H1 (cell line): ENCODE data around the gene MR1. TPM values are rescaled to one million over a fixed set of nuclear protein-coding genes. Genes with fewer than 3 reads are reported as not detected.

Experiments used
- CTCF ChIA-PET: fragments of 300-600 bp; sonication (Branson Sonifier 250); formaldehyde crosslinking; loops from one replicate; lab custom pipeline; 2021; ENCODE audit not compliant: partially characterized antibody; lab: Charles Lee
- POLR2A ChIA-PET: fragments of 300-600 bp; sonication (Branson Sonifier 250); formaldehyde crosslinking; loops from one replicate; lab custom pipeline; 2021; ENCODE audit warnings: inconsistent platforms; ENCODE audit not compliant: partially characterized antibody; lab: Charles Lee
- DNase-seq, 2 experiments: peaks; one replicate each; pipeline versions ENCODE4 v3.0.0 to v3.0.0-alpha.2; 2010 to 2022; ENCODE audit warnings: low spot score in 2 of 2, low read depth in 1 of 2, mixed read lengths in 1 of 2
- FAIRE-seq: peaks from 2 replicates; lab custom pipeline; 2011; peaks lifted over from hg19 to GRCh38; lab: Jason Lieb, UNC
- H2AFZ ChIP-seq: 2 replicates; pipeline ENCODE4 v1.8.1; 2012; ENCODE audit warnings: low read length, inconsistent platforms
- H2AK5ac ChIP-seq: 2 replicates; pipeline ENCODE4 v1.6.1; 2013; ENCODE audit warnings: low read depth, low read length
- H2BK120ac ChIP-seq: replicated peaks from 2 replicates; pipeline ENCODE3; 2013; ENCODE audit warnings: low read depth, low read length, inconsistent platforms
- H2BK12ac ChIP-seq: 2 replicates; pipeline ENCODE4 v1.6.1; 2013; ENCODE audit warnings: low read depth, low read length
- H2BK15ac ChIP-seq: 2 replicates; pipeline ENCODE4 v1.6.1; 2013; ENCODE audit warnings: low read length
- H2BK20ac ChIP-seq: 2 replicates; pipeline ENCODE4 v1.6.1; 2013; ENCODE audit warnings: low read length
- H2BK5ac ChIP-seq: 2 replicates; pipeline ENCODE4 v1.6.1; 2013; ENCODE audit warnings: low read depth, low read length
- H3K14ac ChIP-seq: 2 replicates; pipeline ENCODE4 v1.6.1; 2013; ENCODE audit warnings: inconsistent platforms; ENCODE audit not compliant: insufficient read length
- H3K18ac ChIP-seq: 2 replicates; pipeline ENCODE4 v1.6.1; 2013; ENCODE audit warnings: low read length; ENCODE audit errors: extremely low read depth
- H3K23ac ChIP-seq: 2 replicates; pipeline ENCODE4 v1.6.1; 2013; ENCODE audit warnings: inconsistent platforms; ENCODE audit not compliant: insufficient read length
- H3K23me2 ChIP-seq: 2 replicates; pipeline ENCODE4 v1.6.1; 2013; ENCODE audit warnings: low read depth, low read length
- H3K27ac ChIP-seq: 2 replicates; pipeline ENCODE4 v1.6.1; 2011; ENCODE audit warnings: low read depth, low read length, inconsistent platforms
- H3K27me3 ChIP-seq, 4 experiments: replicated peaks in 1 of 4; 1 replicate in 1 of 4; 2 replicates in 3 of 4; pipeline versions ENCODE4 v1.6.1 to v1.8.1; 2011 to 2013; ENCODE audit warnings: low read length in 3 of 4, mild to moderate bottlenecking in 3 of 4, inconsistent platforms in 2 of 4, mixed read lengths in 2 of 4, moderate library complexity in 1 of 4; ENCODE audit not compliant: control insufficient read depth in 3 of 4, insufficient read depth in 3 of 4; ENCODE audit errors: extremely low read depth in 1 of 4
- H3K36me3 ChIP-seq, 4 experiments: 2 replicates each; pipeline versions ENCODE4 v1.6.1 to v1.8.1; 2011 to 2013; ENCODE audit warnings: mild to moderate bottlenecking in 4 of 4, low read length in 3 of 4, moderate library complexity in 2 of 4, control low read depth in 1 of 4, inconsistent platforms in 1 of 4; ENCODE audit not compliant: insufficient read depth in 4 of 4, control insufficient read depth in 2 of 4
- H3K4ac ChIP-seq: replicated peaks from 2 replicates; pipeline ENCODE3; 2013; ENCODE audit warnings: low read length, low read depth, mixed read lengths, inconsistent platforms; ENCODE audit not compliant: insufficient read length
- H3K4me1 ChIP-seq, 4 experiments: replicated peaks in 1 of 4; 1 replicate in 1 of 4; 2 replicates in 3 of 4; pipeline versions ENCODE4 v1.6.1 to v1.8.1; 2011 to 2013; ENCODE audit warnings: low read length in 3 of 4, inconsistent platforms in 2 of 4, mixed read lengths in 1 of 4; ENCODE audit not compliant: insufficient read depth in 4 of 4, control insufficient read depth in 3 of 4
- H3K4me2 ChIP-seq, 2 experiments: 2 replicates each; pipeline versions ENCODE4 v1.6.1 to v1.8.1; 2011 to 2013; ENCODE audit warnings: low read depth in 2 of 2, low read length in 2 of 2, control low read depth in 1 of 2, inconsistent platforms in 1 of 2, mild to moderate bottlenecking in 1 of 2; ENCODE audit not compliant: insufficient read depth in 1 of 2
- H3K4me3 ChIP-seq, 4 experiments: fragments of 200-600, 300-600 bp in 1 of 4; sonication (generic), shearing (Covaris generic), sonication (Bioruptor Twin) in 1 of 4; 2 replicates each; pipeline versions ENCODE4 v1.5.1 to v1.8.1; 2011 to 2016; ENCODE audit warnings: low read length in 4 of 4, low read depth in 3 of 4, control low read depth in 2 of 4, inconsistent platforms in 2 of 4, mild to moderate bottlenecking in 2 of 4, mixed read lengths in 1 of 4, moderate library complexity in 1 of 4; ENCODE audit not compliant: insufficient read depth in 2 of 4; ENCODE audit errors: extremely low read depth in 1 of 4
- H3K56ac ChIP-seq: replicated peaks from 2 replicates; pipeline ENCODE3; 2013; ENCODE audit warnings: low read depth, mild to moderate bottlenecking, mixed read lengths, low read length, inconsistent platforms; ENCODE audit not compliant: insufficient read length
- H3K79me1 ChIP-seq: 2 replicates; pipeline ENCODE4 v1.6.1; 2013; ENCODE audit warnings: low read depth, low read length, control low read depth
- H3K79me2 ChIP-seq, 2 experiments: 2 replicates each; pipeline versions ENCODE4 v1.6.1 to v1.8.1; 2012 to 2013; ENCODE audit warnings: low read length in 2 of 2, mild to moderate bottlenecking in 2 of 2, inconsistent platforms in 1 of 2; ENCODE audit not compliant: insufficient read depth in 2 of 2, control insufficient read depth in 1 of 2
- H3K9ac ChIP-seq, 4 experiments: replicated peaks in 1 of 4; 1 replicate in 1 of 4; 2 replicates in 3 of 4; pipeline versions ENCODE4 v1.6.1 to v1.8.1; 2011 to 2013; ENCODE audit warnings: low read depth in 3 of 4, low read length in 3 of 4, control low read depth in 2 of 4, mild to moderate bottlenecking in 2 of 4, moderate library complexity in 2 of 4, inconsistent platforms in 1 of 4; ENCODE audit errors: extremely low read depth in 1 of 4
- H3K9me3 ChIP-seq, 2 experiments: 2 replicates each; pipeline versions ENCODE4 v1.6.1 to v1.8.1; 2012 to 2013; ENCODE audit warnings: mild to moderate bottlenecking in 2 of 2, moderate library complexity in 2 of 2, control low read depth in 1 of 2, inconsistent platforms in 1 of 2, low read depth in 1 of 2, low read length in 1 of 2, mixed read lengths in 1 of 2; ENCODE audit not compliant: insufficient read depth in 2 of 2
- H4K20me1 ChIP-seq, 2 experiments: replicated peaks in 1 of 2; 2 replicates each; pipeline versions ENCODE3 to v1.8.1; 2011 to 2013; ENCODE audit warnings: inconsistent platforms in 2 of 2, low read length in 2 of 2, mild to moderate bottlenecking in 1 of 2; ENCODE audit not compliant: insufficient read depth in 2 of 2, control insufficient read depth in 1 of 2
- H4K5ac ChIP-seq: 2 replicates; pipeline ENCODE4 v1.6.1; 2013; ENCODE audit warnings: low read length, low read depth, mixed read lengths, inconsistent platforms; ENCODE audit not compliant: insufficient read length
- H4K8ac ChIP-seq: 2 replicates; pipeline ENCODE4 v1.8.0; 2013; ENCODE audit warnings: mild to moderate bottlenecking, moderate library complexity, low read length, inconsistent platforms; ENCODE audit not compliant: insufficient read depth; ENCODE audit errors: extremely low read depth
- H4K91ac ChIP-seq: replicated peaks from 2 replicates; pipeline ENCODE3; 2013; ENCODE audit warnings: low read length, mixed read lengths, inconsistent platforms; ENCODE audit not compliant: insufficient read length
- CREB1 ChIP-seq: IDR thresholded peaks from 2 replicates; pipeline ENCODE4 v1.6.1; 2012; ENCODE audit warnings: inconsistent platforms
- E2F6 ChIP-seq: IDR thresholded peaks from 2 replicates; pipeline ENCODE4 v1.6.1; 2012; ENCODE audit warnings: inconsistent platforms
- KDM4A ChIP-seq: IDR thresholded peaks from one replicate; pipeline ENCODE4 v1.7.1; 2012; ENCODE audit warnings: low read depth, mild to moderate bottlenecking, moderate library complexity, low read length, inconsistent platforms; ENCODE audit not compliant: severe bottlenecking
- NRF1 ChIP-seq: IDR thresholded peaks from 2 replicates; pipeline ENCODE4 v1.6.1; 2011; ENCODE audit warnings: mild to moderate bottlenecking, low read depth, low read length, improper control_type of control experiment
- POLR2A ChIP-seq, 2 experiments: IDR thresholded peaks; 1 replicate in 1 of 2; 2 replicates in 1 of 2; pipeline ENCODE4 v1.6.1; 2011; ENCODE audit warnings: low read depth in 2 of 2, low read length in 2 of 2, mild to moderate bottlenecking in 2 of 2; ENCODE audit errors: control extremely low read depth in 1 of 2
- RAD21 ChIP-seq, 2 experiments: IDR thresholded peaks in 1 of 2; conservative IDR thresholded peaks in 1 of 2; 2 replicates each; pipeline ENCODE4 v1.6.1; 2011; ENCODE audit warnings: low read depth in 2 of 2, low read length in 2 of 2, improper control_type of control experiment in 1 of 2, inconsistent platforms in 1 of 2, mild to moderate bottlenecking in 1 of 2, moderate library complexity in 1 of 2
- WGBS, 2 experiments: shearing (Covaris generic) in 1 of 2; methylation state at CpG; one replicate each; pipeline versions ENCODE4 v1.1.6 to v1.1.7; 2013 to 2015; ENCODE audit warnings: low lambda C conversion rate in 2 of 2, mixed read lengths in 2 of 2, inconsistent platforms in 1 of 2, low coverage in 1 of 2, missing lambda C conversion rate in 1 of 2; ENCODE audit not compliant: insufficient replicate concordance in 2 of 2, insufficient coverage in 1 of 2, insufficient read length in 1 of 2; ENCODE audit errors: extremely low coverage in 1 of 2, missing lambda C conversion rate in 1 of 2; 5-methylcytosine and 5-hydroxymethylcytosine counted together
- polyA plus RNA-seq, 7 experiments: library from polyadenylated mRNA; depleted of rRNA in 3 of 7; stranded (reverse) in 5 of 7; unstranded in 2 of 7; fragments of >200 nt in 5 of 7; fragments of 200-250 nt in 2 of 7; gene quantifications; 1 replicate in 5 of 7; 2 replicates in 1 of 7; 4 replicates in 1 of 7; pipeline versions ENCODE4 v1.2.1 to v1.2.3, GENCODE V29; 2011 to 2013; ENCODE audit warnings: missing spikeins in 2 of 7, mixed read lengths in 2 of 7
- total RNA-seq: library from RNA; stranded (reverse); fragmentation: NEBNext Ultra II Directional; extraction: Animal tissue kit (Norgen Biotek cat#: 25700); gene quantifications from 2 replicates; pipeline ENCODE4 v1.2.1, GENCODE V29; 2021

The MR1 gene
- total and polyA plus RNA-seq, 2 of the 8 experiments (the other 6 are each of a cell fraction or from before 2014, with no cell fraction given), result 0.09 TPM; not detected in 1

DNA sequence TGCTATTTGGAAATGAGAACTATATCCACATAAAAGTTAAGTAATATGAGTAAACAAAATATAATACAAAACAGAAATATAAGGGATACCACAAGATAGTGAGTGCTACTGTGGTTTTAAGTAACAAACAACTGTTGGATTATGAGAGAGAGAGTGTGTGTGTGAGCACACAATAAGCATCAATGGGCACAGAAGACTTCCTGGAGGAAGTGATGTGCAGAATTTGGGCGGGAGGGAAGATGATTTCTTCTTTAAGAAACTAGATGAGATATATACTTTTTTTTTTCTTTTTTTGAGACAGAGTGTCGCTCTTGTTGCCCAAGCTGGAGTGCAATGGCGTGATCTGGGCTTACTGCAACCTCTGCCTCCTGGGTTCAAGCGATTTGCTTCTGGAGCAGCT, 46.8 kb downstream of the MR1 start:
- no peak overlapping the region for H3K56ac ChIP-seq

More for the DNA sequence above, 46.8 kb downstream of the MR1 start:
- Histone ChIP-seq H3K4me2 (no peak overlapping the region), H3K27me3 (no peaks in the 10 kb centered on the region), H3K4me3 (no peak overlapping the region), H2BK120ac (no peak overlapping the region), H4K91ac (no peak overlapping the region), H2BK15ac (no peak overlapping the region), H3K9me3 (no peaks in the 10 kb centered on the region), H3K14ac (no peak overlapping the region), H4K5ac (no peak overlapping the region), H3K79me1 (no peaks in the 10 kb centered on the region), H3K4me1 (peaks cover 0 to 3% (median 0%) of the 10 kb centered on the region in 4 experiments; a peak in 1 of 7 replicates), H3K23ac (no peak overlapping the region), H3K79me2 (no peaks in the 10 kb centered on the region), H3K36me3 (no peaks in the 10 kb centered on the region), H4K20me1 (no peaks in the 10 kb centered on the region), H3K23me2 (no peaks in the 10 kb centered on the region), H2BK20ac (no peak overlapping the region), H3K4ac (no peak overlapping the region), H3K18ac (no peak overlapping the region), H3K27ac (no peak overlapping the region), H4K8ac (no peak overlapping the region), H3K9ac (no peak overlapping the region), H2BK5ac (no peak overlapping the region), H2AK5ac (no peak overlapping the region), H2BK12ac (no peak overlapping the region), H2AFZ (no peak overlapping the region)
- ChIA-PET POLR2A (interaction anchor here (1.2 to 1.5 kb wide), 3 partner anchors 9 to 25 kb away, joined by 4 read pairs; no protein-coding TSS in a partner anchor), CTCF (interaction anchor here (0.8 to 2.9 kb wide), 7 partner anchors 8 to 85 kb away, joined by 3 to 12 read pairs (median 4); no protein-coding TSS in a partner anchor)
- FAIRE-seq (no peak), DNase-seq (no peak)
- 96% methylated on average over 4 of the region's 4 CpGs; no CpG with 5 or more reads in 1 of the 2 experiments for WGBS, 2 experiments
- TF ChIP-seq NRF1 (no peak), CREB1 (no peak), E2F6 (no peak), KDM4A (no peak), RAD21 (IDR thresholded peaks at IDR 0.05 in 1 of 2, conservative IDR thresholded peaks at IDR 0.05 in 1 of 2; ENCODE audit: low read depth in 2 of 2, low read length in 2 of 2) (no peak), POLR2A (IDR thresholded peaks at IDR 0.05; ENCODE audit: control extremely low read depth in 1 of 2, low read depth in 2 of 2, low read length in 2 of 2) (no peak)
